ENCODE measurements around the gene ASXL2.
"Not testable (repeated sequence)": the region's sequence is repeated elsewhere in the genome, so short reads cannot be mapped to it uniquely, and the experiment has no call there.

Gene ASXL2

GRCh38 chr2:25712455-25712854, 165.8 kb downstream of the ASXL2 start:
- Histone ChIP-seq H3K27me3 (ENCODE audit: insufficient read depth, low read depth, severe bottlenecking) (no peaks in the 10 kb centered on the region), H3K36me3 (no peaks in the 10 kb centered on the region), H3K9me3 (ENCODE audit: severe bottlenecking) (peaks cover 6% of the 10 kb centered on the region), H3K27ac (peak overlapping the region; percentile 78), H3K4me3 (ENCODE audit: low read depth, low read length) (no peak overlapping the region; the same call in 1 of the 2 replicates)
- no peak for TF ChIP-seq CTCF (IDR thresholded peaks at IDR 0.05; ENCODE audit: low read depth, low read length)
- DNase-seq = no peak

- peak overlapping the region; percentile 78 for H3K27ac ChIP-seq
- H3K27me3 ChIP-seq (ENCODE audit: insufficient read depth, low read depth, severe bottlenecking) = no peaks in the 10 kb centered on the region
- DNase-seq = peak; percentile 77
- H3K36me3 ChIP-seq = no peaks in the 10 kb centered on the region
- peaks cover 6% of the 10 kb centered on the region for H3K9me3 ChIP-seq (ENCODE audit: severe bottlenecking)
- H3K4me3 ChIP-seq (ENCODE audit: low read depth, low read length) = peak overlapping the region; percentile 38
- no peak for TF ChIP-seq CTCF (IDR thresholded peaks at IDR 0.05; ENCODE audit: low read depth, low read length)
These were observed 166.5 kb downstream of the ASXL2 start for GRCh38 chr2:25711675-25712354.

- H3K4me3 ChIP-seq (ENCODE audit: low read depth, low read length) = no peak overlapping the region
- DNase-seq = no peak
- no peaks in the 10 kb centered on the region for H3K36me3 ChIP-seq
- no peak for TF ChIP-seq CTCF (IDR thresholded peaks at IDR 0.05; ENCODE audit: low read depth, low read length)
- peaks cover 6% of the 10 kb centered on the region for H3K9me3 ChIP-seq (ENCODE audit: severe bottlenecking)
- H3K27ac ChIP-seq = peak overlapping the region; percentile 78
- H3K27me3 ChIP-seq (ENCODE audit: insufficient read depth, low read depth, severe bottlenecking) = no peaks in the 10 kb centered on the region
These were observed 167.5 kb downstream of the ASXL2 start for GRCh38 chr2:25710750-25711149.

GRCh38 chr2:25709349-25709748, 168.9 kb downstream of the ASXL2 start:
- Histone ChIP-seq H3K36me3 (no peaks in the 10 kb centered on the region), H3K4me3 (ENCODE audit: low read depth, low read length) (no peak overlapping the region), H3K27ac (no peak overlapping the region), H3K9me3 (ENCODE audit: severe bottlenecking) (peaks cover 10% of the 10 kb centered on the region), H3K27me3 (ENCODE audit: insufficient read depth, low read depth, severe bottlenecking) (no peaks in the 10 kb centered on the region)
- TF ChIP-seq CTCF (IDR thresholded peaks at IDR 0.05; ENCODE audit: low read depth, low read length) = no peak
- DNase-seq = no peak

GRCh38 chr2:25707927-25708590, 170.2 kb downstream of the ASXL2 start:
- Histone ChIP-seq H3K27me3 (ENCODE audit: insufficient read depth, low read depth, severe bottlenecking) (no peaks in the 10 kb centered on the region), H3K4me3 (ENCODE audit: low read depth, low read length) (no peak overlapping the region), H3K27ac (no peak overlapping the region), H3K9me3 (ENCODE audit: severe bottlenecking) (peaks cover 7% of the 10 kb centered on the region), H3K36me3 (no peaks in the 10 kb centered on the region)
- no peak for DNase-seq
- no peak for TF ChIP-seq CTCF (IDR thresholded peaks at IDR 0.05; ENCODE audit: low read depth, low read length)

GRCh38 chr2:25705575-25705974, 172.7 kb downstream of the ASXL2 start:
- H3K9me3 ChIP-seq (ENCODE audit: severe bottlenecking); DNase-seq; H3K36me3 ChIP-seq; H3K27ac ChIP-seq; H3K27me3 ChIP-seq (ENCODE audit: insufficient read depth, low read depth, severe bottlenecking); H3K4me3 ChIP-seq (ENCODE audit: low read depth, low read length): not testable (repeated sequence)

Data from WERI-Rb-1 (cell line).